H1 (cell line): ENCODE results near the gene RORB. TPM values are rescaled to one million over a fixed set of nuclear protein-coding genes. Genes with fewer than 3 reads are reported as not detected.

Experiments
- CTCF ChIA-PET: fragments of 300-600 bp; sonication (Branson Sonifier 250); formaldehyde crosslinking; loops from one replicate; lab custom pipeline; 2021; ENCODE audit not compliant: partially characterized antibody; lab: Charles Lee
- POLR2A ChIA-PET: fragments of 300-600 bp; sonication (Branson Sonifier 250); formaldehyde crosslinking; loops from one replicate; lab custom pipeline; 2021; ENCODE audit warnings: inconsistent platforms; ENCODE audit not compliant: partially characterized antibody; lab: Charles Lee
- DNase-seq, 2 experiments: peaks; one replicate each; pipeline versions ENCODE4 v3.0.0 to v3.0.0-alpha.2; 2010 to 2022; ENCODE audit warnings: low spot score in 2 of 2, low read depth in 1 of 2, mixed read lengths in 1 of 2
- FAIRE-seq: peaks from 2 replicates; lab custom pipeline; 2011; peaks lifted over from hg19 to GRCh38; lab: Jason Lieb, UNC
- H2AFZ ChIP-seq: 2 replicates; pipeline ENCODE4 v1.8.1; 2012; ENCODE audit warnings: low read length, inconsistent platforms
- H2AK5ac ChIP-seq: 2 replicates; pipeline ENCODE4 v1.6.1; 2013; ENCODE audit warnings: low read depth, low read length
- H2BK120ac ChIP-seq: replicated peaks from 2 replicates; pipeline ENCODE3; 2013; ENCODE audit warnings: low read depth, low read length, inconsistent platforms
- H2BK12ac ChIP-seq: 2 replicates; pipeline ENCODE4 v1.6.1; 2013; ENCODE audit warnings: low read depth, low read length
- H2BK15ac ChIP-seq: 2 replicates; pipeline ENCODE4 v1.6.1; 2013; ENCODE audit warnings: low read length
- H2BK20ac ChIP-seq: 2 replicates; pipeline ENCODE4 v1.6.1; 2013; ENCODE audit warnings: low read length
- H2BK5ac ChIP-seq: 2 replicates; pipeline ENCODE4 v1.6.1; 2013; ENCODE audit warnings: low read depth, low read length
- H3K14ac ChIP-seq: 2 replicates; pipeline ENCODE4 v1.6.1; 2013; ENCODE audit warnings: inconsistent platforms; ENCODE audit not compliant: insufficient read length
- H3K18ac ChIP-seq: 2 replicates; pipeline ENCODE4 v1.6.1; 2013; ENCODE audit warnings: low read length; ENCODE audit errors: extremely low read depth
- H3K23ac ChIP-seq: 2 replicates; pipeline ENCODE4 v1.6.1; 2013; ENCODE audit warnings: inconsistent platforms; ENCODE audit not compliant: insufficient read length
- H3K23me2 ChIP-seq: 2 replicates; pipeline ENCODE4 v1.6.1; 2013; ENCODE audit warnings: low read depth, low read length
- H3K27ac ChIP-seq: 2 replicates; pipeline ENCODE4 v1.6.1; 2011; ENCODE audit warnings: low read depth, low read length, inconsistent platforms
- H3K27me3 ChIP-seq, 4 experiments: replicated peaks in 1 of 4; 1 replicate in 1 of 4; 2 replicates in 3 of 4; pipeline versions ENCODE4 v1.6.1 to v1.8.1; 2011 to 2013; ENCODE audit warnings: low read length in 3 of 4, mild to moderate bottlenecking in 3 of 4, inconsistent platforms in 2 of 4, mixed read lengths in 2 of 4, moderate library complexity in 1 of 4; ENCODE audit not compliant: control insufficient read depth in 3 of 4, insufficient read depth in 3 of 4; ENCODE audit errors: extremely low read depth in 1 of 4
- H3K36me3 ChIP-seq, 4 experiments: 2 replicates each; pipeline versions ENCODE4 v1.6.1 to v1.8.1; 2011 to 2013; ENCODE audit warnings: mild to moderate bottlenecking in 4 of 4, low read length in 3 of 4, moderate library complexity in 2 of 4, control low read depth in 1 of 4, inconsistent platforms in 1 of 4; ENCODE audit not compliant: insufficient read depth in 4 of 4, control insufficient read depth in 2 of 4
- H3K4ac ChIP-seq: replicated peaks from 2 replicates; pipeline ENCODE3; 2013; ENCODE audit warnings: low read length, low read depth, mixed read lengths, inconsistent platforms; ENCODE audit not compliant: insufficient read length
- H3K4me1 ChIP-seq, 4 experiments: replicated peaks in 1 of 4; 1 replicate in 1 of 4; 2 replicates in 3 of 4; pipeline versions ENCODE4 v1.6.1 to v1.8.1; 2011 to 2013; ENCODE audit warnings: low read length in 3 of 4, inconsistent platforms in 2 of 4, mixed read lengths in 1 of 4; ENCODE audit not compliant: insufficient read depth in 4 of 4, control insufficient read depth in 3 of 4
- H3K4me2 ChIP-seq, 2 experiments: 2 replicates each; pipeline versions ENCODE4 v1.6.1 to v1.8.1; 2011 to 2013; ENCODE audit warnings: low read depth in 2 of 2, low read length in 2 of 2, control low read depth in 1 of 2, inconsistent platforms in 1 of 2, mild to moderate bottlenecking in 1 of 2; ENCODE audit not compliant: insufficient read depth in 1 of 2
- H3K4me3 ChIP-seq, 4 experiments: fragments of 200-600, 300-600 bp in 1 of 4; sonication (generic), shearing (Covaris generic), sonication (Bioruptor Twin) in 1 of 4; 2 replicates each; pipeline versions ENCODE4 v1.5.1 to v1.8.1; 2011 to 2016; ENCODE audit warnings: low read length in 4 of 4, low read depth in 3 of 4, control low read depth in 2 of 4, inconsistent platforms in 2 of 4, mild to moderate bottlenecking in 2 of 4, mixed read lengths in 1 of 4, moderate library complexity in 1 of 4; ENCODE audit not compliant: insufficient read depth in 2 of 4; ENCODE audit errors: extremely low read depth in 1 of 4
- H3K56ac ChIP-seq: replicated peaks from 2 replicates; pipeline ENCODE3; 2013; ENCODE audit warnings: low read depth, mild to moderate bottlenecking, mixed read lengths, low read length, inconsistent platforms; ENCODE audit not compliant: insufficient read length
- H3K79me1 ChIP-seq: 2 replicates; pipeline ENCODE4 v1.6.1; 2013; ENCODE audit warnings: low read depth, low read length, control low read depth
- H3K79me2 ChIP-seq, 2 experiments: 2 replicates each; pipeline versions ENCODE4 v1.6.1 to v1.8.1; 2012 to 2013; ENCODE audit warnings: low read length in 2 of 2, mild to moderate bottlenecking in 2 of 2, inconsistent platforms in 1 of 2; ENCODE audit not compliant: insufficient read depth in 2 of 2, control insufficient read depth in 1 of 2
- H3K9ac ChIP-seq, 4 experiments: replicated peaks in 1 of 4; 1 replicate in 1 of 4; 2 replicates in 3 of 4; pipeline versions ENCODE4 v1.6.1 to v1.8.1; 2011 to 2013; ENCODE audit warnings: low read depth in 3 of 4, low read length in 3 of 4, control low read depth in 2 of 4, mild to moderate bottlenecking in 2 of 4, moderate library complexity in 2 of 4, inconsistent platforms in 1 of 4; ENCODE audit errors: extremely low read depth in 1 of 4
- H3K9me3 ChIP-seq, 2 experiments: 2 replicates each; pipeline versions ENCODE4 v1.6.1 to v1.8.1; 2012 to 2013; ENCODE audit warnings: mild to moderate bottlenecking in 2 of 2, moderate library complexity in 2 of 2, control low read depth in 1 of 2, inconsistent platforms in 1 of 2, low read depth in 1 of 2, low read length in 1 of 2, mixed read lengths in 1 of 2; ENCODE audit not compliant: insufficient read depth in 2 of 2
- H4K20me1 ChIP-seq, 2 experiments: replicated peaks in 1 of 2; 2 replicates each; pipeline versions ENCODE3 to v1.8.1; 2011 to 2013; ENCODE audit warnings: inconsistent platforms in 2 of 2, low read length in 2 of 2, mild to moderate bottlenecking in 1 of 2; ENCODE audit not compliant: insufficient read depth in 2 of 2, control insufficient read depth in 1 of 2
- H4K5ac ChIP-seq: 2 replicates; pipeline ENCODE4 v1.6.1; 2013; ENCODE audit warnings: low read length, low read depth, mixed read lengths, inconsistent platforms; ENCODE audit not compliant: insufficient read length
- H4K8ac ChIP-seq: 2 replicates; pipeline ENCODE4 v1.8.0; 2013; ENCODE audit warnings: mild to moderate bottlenecking, moderate library complexity, low read length, inconsistent platforms; ENCODE audit not compliant: insufficient read depth; ENCODE audit errors: extremely low read depth
- H4K91ac ChIP-seq: replicated peaks from 2 replicates; pipeline ENCODE3; 2013; ENCODE audit warnings: low read length, mixed read lengths, inconsistent platforms; ENCODE audit not compliant: insufficient read length
- CBX5 ChIP-seq: fragments of 300-800, 300-1000 bp; sonication (generic); IDR thresholded peaks from 2 replicates; pipeline ENCODE4 v1.7.1; 2016; ENCODE audit warnings: antibody characterized with exemption, low read length, low read depth
- CREB1 ChIP-seq: IDR thresholded peaks from 2 replicates; pipeline ENCODE4 v1.6.1; 2012; ENCODE audit warnings: inconsistent platforms
- EP300 ChIP-seq, 2 experiments: IDR thresholded peaks; 1 replicate in 1 of 2; 2 replicates in 1 of 2; pipeline ENCODE4 v1.6.1; 2011 to 2012; ENCODE audit warnings: low read depth in 2 of 2, low read length in 2 of 2, mild to moderate bottlenecking in 2 of 2, borderline replicate concordance in 1 of 2, inconsistent platforms in 1 of 2, moderate library complexity in 1 of 2
- EZH2 ChIP-seq: fragments of 200-600 bp; sonication (generic); IDR thresholded peaks from 2 replicates; pipeline ENCODE4 v1.7.1; 2012; ENCODE audit warnings: low read depth, mild to moderate bottlenecking, moderate library complexity, low read length, inconsistent platforms; ENCODE audit not compliant: severe bottlenecking
- FOSL1 ChIP-seq: IDR thresholded peaks from 2 replicates; pipeline ENCODE4 v1.6.1; 2011; ENCODE audit warnings: mild to moderate bottlenecking, low read depth, low read length, moderate library complexity; ENCODE audit not compliant: insufficient read depth
- KDM5A ChIP-seq: fragments of 200-600 bp; IDR thresholded peaks from 2 replicates; pipeline ENCODE4 v1.7.1; 2012; ENCODE audit warnings: mild to moderate bottlenecking, low read length, inconsistent platforms, mixed read lengths
- NRF1 ChIP-seq: IDR thresholded peaks from 2 replicates; pipeline ENCODE4 v1.6.1; 2011; ENCODE audit warnings: mild to moderate bottlenecking, low read depth, low read length, improper control_type of control experiment
- SP1 ChIP-seq: IDR thresholded peaks from 2 replicates; pipeline ENCODE4 v1.6.1; 2011; ENCODE audit warnings: low read depth, low read length
- SP2 ChIP-seq: IDR thresholded peaks from 2 replicates; pipeline ENCODE4 v1.6.1; 2012; ENCODE audit warnings: mild to moderate bottlenecking, low read length, inconsistent platforms
- TBP ChIP-seq: IDR thresholded peaks from 2 replicates; pipeline ENCODE4 v1.6.1; 2011; ENCODE audit warnings: low read depth, low read length, improper control_type of control experiment
- WGBS, 2 experiments: shearing (Covaris generic) in 1 of 2; methylation state at CpG; one replicate each; pipeline versions ENCODE4 v1.1.6 to v1.1.7; 2013 to 2015; ENCODE audit warnings: low lambda C conversion rate in 2 of 2, mixed read lengths in 2 of 2, inconsistent platforms in 1 of 2, low coverage in 1 of 2, missing lambda C conversion rate in 1 of 2; ENCODE audit not compliant: insufficient replicate concordance in 2 of 2, insufficient coverage in 1 of 2, insufficient read length in 1 of 2; ENCODE audit errors: extremely low coverage in 1 of 2, missing lambda C conversion rate in 1 of 2; 5-methylcytosine and 5-hydroxymethylcytosine counted together
- polyA plus RNA-seq, 7 experiments: library from polyadenylated mRNA; depleted of rRNA in 3 of 7; stranded (reverse) in 5 of 7; unstranded in 2 of 7; fragments of >200 nt in 5 of 7; fragments of 200-250 nt in 2 of 7; gene quantifications; 1 replicate in 5 of 7; 2 replicates in 1 of 7; 4 replicates in 1 of 7; pipeline versions ENCODE4 v1.2.1 to v1.2.3, GENCODE V29; 2011 to 2013; ENCODE audit warnings: missing spikeins in 2 of 7, mixed read lengths in 2 of 7
- total RNA-seq: library from RNA; stranded (reverse); fragmentation: NEBNext Ultra II Directional; extraction: Animal tissue kit (Norgen Biotek cat#: 25700); gene quantifications from 2 replicates; pipeline ENCODE4 v1.2.1, GENCODE V29; 2021
- TF ChIP-seq, protein P1 (sequence below): IDR thresholded peaks from 2 replicates; pipeline ENCODE4 v1.6.1; 2012; ENCODE audit warnings: low read length, inconsistent platforms

The RORB gene
- total and polyA plus RNA-seq, 2 of the 8 experiments (the other 6 are each of a cell fraction or from before 2014, with no cell fraction given), result 2.3 to 7.1 TPM

DNA sequence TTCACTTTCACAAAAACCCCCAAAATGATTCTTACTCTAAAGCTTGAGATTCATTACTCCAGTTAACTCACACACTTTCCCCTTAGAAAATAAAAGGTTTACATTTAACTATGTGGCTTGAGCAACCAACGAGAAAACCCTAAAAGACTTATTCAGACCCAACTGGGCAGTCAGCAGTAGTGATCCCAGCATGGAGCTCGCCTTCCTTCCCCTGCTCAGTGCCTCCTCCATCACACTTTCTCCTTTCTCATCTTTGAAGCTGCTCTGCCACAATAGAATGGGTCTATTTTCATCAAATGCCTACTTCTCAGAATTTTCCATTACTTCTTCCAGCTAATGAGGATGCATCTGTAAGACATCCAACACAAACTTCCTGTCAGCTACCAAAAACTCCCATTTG is 29.1 kb downstream of the RORB start:
- no peaks in the 10 kb centered on the region for H3K79me2 ChIP-seq
- no peak overlapping the region for H4K8ac ChIP-seq
- H2AFZ ChIP-seq, result no peak overlapping the region
- no peak overlapping the region for H2BK15ac ChIP-seq
- no peak overlapping the region for H4K5ac ChIP-seq
- H3K23ac ChIP-seq, result no peak overlapping the region
- ChIA-PET POLR2A (no interaction called here), CTCF (interaction anchor here (1.1 kb wide), 1 partner anchor 143 kb away, joined by 3 read pairs; no protein-coding TSS in a partner anchor)
- H3K27ac ChIP-seq, result no peak overlapping the region
- H3K27me3 ChIP-seq, result no peaks in the 10 kb centered on the region
- WGBS, 2 experiments, result 59% methylated on average over 2 of the region's 2 CpGs; no CpG with 5 or more reads in 1 of the 2 experiments
- H3K18ac ChIP-seq, result no peak overlapping the region
- H3K4me1 ChIP-seq, result peaks cover 0 to 8% (median 3%) of the 10 kb centered on the region in 4 experiments; a peak in 2 of 7 replicates
- no peaks in the 10 kb centered on the region for H3K79me1 ChIP-seq
- peak overlapping the region; percentile 61; the same call in 1 of the 2 replicates for H2BK12ac ChIP-seq
- H4K91ac ChIP-seq, result no peak overlapping the region
- H3K23me2 ChIP-seq, result no peaks in the 10 kb centered on the region
- H4K20me1 ChIP-seq, result no peaks in the 10 kb centered on the region
- no peak overlapping the region for H3K56ac ChIP-seq
- no peak for DNase-seq
- H2BK120ac ChIP-seq, result no peak overlapping the region
- H3K9ac ChIP-seq, result no peak overlapping the region
- no peak overlapping the region; a peak in 1 of 8 replicates for H3K4me3 ChIP-seq
- H3K4ac ChIP-seq, result no peak overlapping the region
- TF ChIP-seq EP300 (IDR thresholded peaks at IDR 0.05; ENCODE audit: borderline replicate concordance in 1 of 2, low read depth in 2 of 2, low read length in 2 of 2), result no peak
- TF ChIP-seq SP1, result no peak
- TF ChIP-seq, protein P1, sequence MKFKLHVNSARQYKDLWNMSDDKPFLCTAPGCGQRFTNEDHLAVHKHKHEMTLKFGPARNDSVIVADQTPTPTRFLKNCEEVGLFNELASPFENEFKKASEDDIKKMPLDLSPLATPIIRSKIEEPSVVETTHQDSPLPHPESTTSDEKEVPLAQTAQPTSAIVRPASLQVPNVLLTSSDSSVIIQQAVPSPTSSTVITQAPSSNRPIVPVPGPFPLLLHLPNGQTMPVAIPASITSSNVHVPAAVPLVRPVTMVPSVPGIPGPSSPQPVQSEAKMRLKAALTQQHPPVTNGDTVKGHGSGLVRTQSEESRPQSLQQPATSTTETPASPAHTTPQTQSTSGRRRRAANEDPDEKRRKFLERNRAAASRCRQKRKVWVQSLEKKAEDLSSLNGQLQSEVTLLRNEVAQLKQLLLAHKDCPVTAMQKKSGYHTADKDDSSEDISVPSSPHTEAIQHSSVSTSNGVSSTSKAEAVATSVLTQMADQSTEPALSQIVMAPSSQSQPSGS, result no peak
- no peak for TF ChIP-seq CBX5
- TF ChIP-seq CREB1, result no peak
- no peak for TF ChIP-seq NRF1
- TF ChIP-seq KDM5A, result no peak
- TF ChIP-seq TBP, result no peak
- TF ChIP-seq SP2, result no peak
- TF ChIP-seq EZH2, result no peak
- no peak for TF ChIP-seq FOSL1
- no peak overlapping the region for H3K14ac ChIP-seq
- H3K36me3 ChIP-seq, result no peaks in the 10 kb centered on the region
- no peak overlapping the region for H2BK5ac ChIP-seq
- peak; percentile 39 for FAIRE-seq
- H2AK5ac ChIP-seq, result no peak overlapping the region
- no peaks in the 10 kb centered on the region for H3K9me3 ChIP-seq
- peak overlapping the region; percentile 49; the same call in 1 of the 2 replicates for H2BK20ac ChIP-seq
- H3K4me2 ChIP-seq, result 0 out of 4 replicates have a peak overlapping the region, but pooled peaks have one; percentile 16 to 26
